Motor neuron (in vitro differentiated cells): Measurements from ENCODE around the gene LIMS4. TPM values are rescaled to one million over a fixed set of nuclear protein-coding genes. Genes with fewer than 3 reads are reported as not detected.
A peak's percentile ranks its signal among the peaks of the same experiment; 100 is the strongest.
"Not testable (repeated sequence)": the region's sequence is repeated elsewhere in the genome, so short reads cannot be mapped to it uniquely, and the experiment has no call there.

Source experiments
- ATAC-seq, 8 experiments: fragments of 200-7000 bp; cut with Tn5 transposase; replicated peaks in 6 of 8; 2 replicates each; pipeline ENCODE4 v1.8.0; 2021; ENCODE audit warnings: mild to moderate bottlenecking in 8 of 8, moderate library complexity in 8 of 8
- H3K27ac ChIP-seq, 2 donors: fragments of 250-450 bp; sonication (Bioruptor Pico); 2 replicates each; pipeline ENCODE4 v1.9.0; 2021; ENCODE audit warnings: antibody characterized with exemption in 2 of 2, mild to moderate bottlenecking in 2 of 2, moderate library complexity in 1 of 2
- H3K4me1 ChIP-seq, 2 donors: fragments of 250-450 bp; sonication (Bioruptor Pico); replicated peaks in 1 of 2; 2 replicates each; pipeline ENCODE4 v1.6.1; 2021; ENCODE audit warnings: antibody characterized with exemption in 2 of 2, mild to moderate bottlenecking in 2 of 2, moderate library complexity in 1 of 2
- H3K4me3 ChIP-seq, 5 donors: fragments of 250-450 bp; sonication (Bioruptor Pico); 2 replicates each; pipeline ENCODE4 v1.9.0; 2021; ENCODE audit warnings: antibody characterized with exemption in 5 of 5, mild to moderate bottlenecking in 5 of 5, moderate library complexity in 4 of 5
- WGBS, 10 experiments: fragments of 450-650 bp; shearing (Covaris generic); methylation state at CpG; one replicate each; pipeline ENCODE4 v1.0.0; 2022; 5-methylcytosine and 5-hydroxymethylcytosine counted together
- in situ Hi-C, 9 experiments: fragments of 400-800 bp; cut with MboI; loops; one replicate each; pipeline ENCODE4 v1.15.0; 2021; ENCODE audit warnings: low sequenced_read_pairs in 9 of 9, low pct_unique_long_range_greater_than_20kb in 2 of 9; ENCODE audit not compliant: unreplicated experiment in 9 of 9
- total RNA-seq, 8 experiments: library from RNA; unstranded; fragments of 300-600 nt; gene quantifications; 2 replicates each; pipeline versions ENCODE4 v1.2.3 to v1.2.4, GENCODE V29; 2022

The LIMS4 gene
- total RNA-seq, 8 experiments from 2014 or later, result 0.21 to 4.1 (median 0.71) TPM

GRCh38 chr2:110425725-110426124, 46.9 kb downstream of the LIMS4 start:
- in situ Hi-C loops, H3K4me3 ChIP-seq, H3K27ac ChIP-seq, ATAC-seq, H3K4me1 ChIP-seq: not testable (repeated sequence)
- WGBS, 10 experiments, result no CpG with 5 or more reads among the region's 4 CpGs

GRCh38 chr2:110424421-110424820, 48.2 kb downstream of the LIMS4 start:
- in situ Hi-C loops, H3K27ac ChIP-seq: not testable (repeated sequence)
- WGBS, 10 experiments, result no CpG with 5 or more reads among the region's 4 CpGs

DNA sequence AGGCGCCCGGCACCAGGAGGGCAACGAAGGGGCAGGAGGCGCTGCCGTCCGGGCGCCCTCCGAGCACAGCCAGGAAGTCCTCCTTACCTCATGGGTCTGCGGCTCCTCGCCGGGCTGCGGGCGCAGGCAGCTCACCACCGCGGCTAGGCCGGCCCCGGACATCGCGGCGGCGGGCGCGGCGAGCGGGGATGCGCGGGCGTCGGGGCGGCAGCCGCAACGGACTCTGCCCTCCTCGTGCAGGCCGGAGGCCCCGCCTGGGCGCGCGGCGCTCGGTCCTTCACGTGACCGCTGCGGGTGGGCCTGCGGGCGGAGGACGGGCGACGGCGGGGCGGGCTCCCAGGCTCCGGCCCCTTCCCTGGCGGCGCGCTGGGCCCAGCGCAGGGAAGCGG, 49.0 kb downstream of the LIMS4 start:
- WGBS, 10 experiments, result no CpG with 5 or more reads among the region's 56 CpGs
- peak in 6 of 8 experiments; percentile 20 to 88 (median 45) for ATAC-seq

More at GRCh38 chr2:110424421-110424820, 48.2 kb downstream of the LIMS4 start:
- ATAC-seq, H3K4me1 ChIP-seq, H3K4me3 ChIP-seq: not testable (repeated sequence)

GRCh38 chr2:110422852-110423573, 49.6 kb downstream of the LIMS4 start:
- H3K27ac ChIP-seq, H3K4me3 ChIP-seq, in situ Hi-C loops, H3K4me1 ChIP-seq: not testable (repeated sequence)
- WGBS, 10 experiments, result no CpG with 5 or more reads among the region's 36 CpGs
- ATAC-seq, result peak in 3 of 8 experiments; percentile 12 to 70 (median 49)

More for the DNA sequence above, 49.0 kb downstream of the LIMS4 start:
- H3K4me1 ChIP-seq, H3K4me3 ChIP-seq, in situ Hi-C loops, H3K27ac ChIP-seq: not testable (repeated sequence)

GRCh38 chr2:110420641-110421354, 51.8 kb downstream of the LIMS4 start:
- in situ Hi-C loops, H3K27ac ChIP-seq, H3K4me3 ChIP-seq, H3K4me1 ChIP-seq, ATAC-seq: not testable (repeated sequence)
- no CpG with 5 or more reads among the region's 9 CpGs for WGBS, 10 experiments

GRCh38 chr2:110407142-110407541, 65.5 kb downstream of the LIMS4 start:
- H3K4me1 ChIP-seq, H3K27ac ChIP-seq, in situ Hi-C loops, ATAC-seq, H3K4me3 ChIP-seq: not testable (repeated sequence)
- no CpG with 5 or more reads among the region's 1 CpG for WGBS, 10 experiments

DNA sequence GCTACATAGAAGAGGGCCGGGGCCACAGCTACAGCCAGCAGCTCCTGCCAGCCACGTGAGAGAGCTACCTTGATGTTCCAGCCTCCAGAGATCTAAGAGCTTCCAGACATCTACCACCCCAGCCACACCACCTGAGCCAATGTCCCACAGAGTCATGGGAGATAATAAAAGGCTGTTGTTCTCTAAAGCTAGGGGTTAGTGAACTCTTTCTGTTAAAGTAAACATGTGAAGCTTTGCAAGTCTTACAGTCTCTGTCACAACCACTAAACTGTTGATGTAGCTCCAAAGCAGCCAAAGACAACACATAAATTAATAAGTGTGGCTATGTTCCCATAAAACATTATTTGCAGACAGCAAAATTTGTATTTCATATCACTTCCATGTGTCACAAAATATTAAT, 67.6 kb downstream of the LIMS4 start:
- in situ Hi-C loops, result not testable (repeated sequence)
- WGBS, 10 experiments, result no CpG with 5 or more reads among the region's 2 CpGs

GRCh38 chr2:110404246-110404645, 68.4 kb downstream of the LIMS4 start:
- in situ Hi-C loops, H3K4me3 ChIP-seq, H3K27ac ChIP-seq, ATAC-seq, H3K4me1 ChIP-seq: not testable (repeated sequence)
- no CpG with 5 or more reads among the region's 1 CpG for WGBS, 10 experiments

More for the DNA sequence above, 67.6 kb downstream of the LIMS4 start:
- not testable (repeated sequence) for H3K27ac ChIP-seq, H3K4me1 ChIP-seq, ATAC-seq, H3K4me3 ChIP-seq

DNA sequence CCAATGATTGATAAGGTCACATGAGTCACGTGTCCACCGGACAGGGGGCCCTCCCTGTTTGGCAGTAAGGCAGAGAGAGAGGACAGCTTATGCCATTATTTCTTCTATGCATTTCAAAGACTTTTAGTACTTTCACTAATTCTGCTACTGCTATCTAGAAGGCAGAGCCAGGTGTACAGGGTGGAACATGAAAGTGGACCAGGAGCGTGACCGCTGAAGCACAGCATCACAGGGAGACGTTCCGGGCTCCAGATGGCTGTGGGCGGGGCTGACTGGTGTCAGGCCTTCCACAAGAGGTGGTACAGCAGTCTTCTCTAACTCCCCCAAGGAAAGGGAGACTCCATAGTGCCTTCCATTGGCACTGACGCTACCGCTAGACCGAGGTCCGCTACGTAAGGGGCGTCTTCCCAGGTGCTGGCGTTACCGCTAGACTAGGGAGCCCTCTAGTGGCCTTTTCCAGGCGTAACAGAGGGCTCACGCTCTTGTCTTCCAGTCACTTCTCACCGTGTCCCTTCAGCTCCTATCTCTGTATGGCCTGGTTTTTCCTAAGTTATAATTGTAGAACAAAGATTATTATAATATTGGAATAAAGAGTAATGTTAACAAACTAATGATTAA, 71.5 kb downstream of the LIMS4 start:
- in situ Hi-C loops, H3K4me3 ChIP-seq, H3K4me1 ChIP-seq, H3K27ac ChIP-seq: not testable (repeated sequence)
- peak; percentile 92 to 100 (median 99) for ATAC-seq
- WGBS, 10 experiments, result no CpG with 5 or more reads among the region's 18 CpGs

GRCh38 chr2:110399378-110399777, 73.2 kb downstream of the LIMS4 start:
- H3K4me1 ChIP-seq, result not testable (repeated sequence)

DNA sequence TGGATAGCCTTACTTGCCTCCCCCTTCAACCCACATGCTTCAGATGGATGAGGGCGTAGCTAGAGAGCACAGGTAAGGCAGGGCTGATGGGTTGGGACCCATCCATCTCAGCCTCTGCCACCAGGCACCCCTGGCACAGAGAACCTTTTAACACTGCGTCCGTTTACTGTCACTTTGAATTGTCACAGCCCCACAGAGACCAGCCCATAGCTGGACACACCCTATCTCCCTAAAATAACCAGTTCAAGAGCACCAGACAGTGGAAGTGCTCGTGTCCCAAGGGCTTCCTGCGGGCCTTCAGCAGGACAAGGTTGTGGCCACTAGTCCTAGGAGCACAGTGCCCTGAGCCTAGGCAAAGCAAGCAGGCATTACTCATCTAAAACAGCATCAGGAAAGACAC, 76.6 kb downstream of the LIMS4 start:
- H3K4me3 ChIP-seq, H3K4me1 ChIP-seq, in situ Hi-C loops, ATAC-seq, H3K27ac ChIP-seq: not testable (repeated sequence)
- WGBS, 10 experiments, result no CpG with 5 or more reads among the region's 5 CpGs

More at GRCh38 chr2:110399378-110399777, 73.2 kb downstream of the LIMS4 start:
- no CpG with 5 or more reads among the region's 10 CpGs for WGBS, 10 experiments
- in situ Hi-C loops, H3K27ac ChIP-seq, ATAC-seq, H3K4me3 ChIP-seq: not testable (repeated sequence)
